ENCODE results near the gene CCL14.

CCL14 gene

DNA sequence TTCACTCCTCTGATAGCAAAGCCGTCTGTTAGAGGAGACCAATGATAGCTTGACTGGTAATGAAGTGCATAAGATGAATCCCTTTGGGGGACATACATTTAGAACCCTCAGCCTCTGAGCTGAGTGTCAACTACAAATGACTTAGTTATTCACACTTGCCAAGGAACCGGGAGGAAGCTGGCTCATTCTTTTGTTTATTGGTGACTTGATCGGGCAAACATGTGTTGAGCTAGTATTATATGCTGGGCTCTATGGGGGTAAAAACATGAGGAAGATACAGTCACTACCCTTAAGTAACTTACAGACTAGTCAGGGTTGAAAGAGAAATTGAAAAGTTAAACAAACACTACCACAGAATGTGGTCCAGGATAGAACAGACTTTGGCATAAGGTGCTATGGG is 8.2 kb downstream of the CCL14 start:
- H3K4me3 ChIP-seq (ENCODE audit: low read depth, low read length) = no peak overlapping the region
- TF ChIP-seq MYC (IDR thresholded peaks at IDR 0.05; ENCODE audit: low read depth, low read length) (no peak), POLR2A (IDR thresholded peaks at IDR 0.05; ENCODE audit: extremely low read depth, insufficient read length) (no peak)
- TF ChIP-seq, protein P1, sequence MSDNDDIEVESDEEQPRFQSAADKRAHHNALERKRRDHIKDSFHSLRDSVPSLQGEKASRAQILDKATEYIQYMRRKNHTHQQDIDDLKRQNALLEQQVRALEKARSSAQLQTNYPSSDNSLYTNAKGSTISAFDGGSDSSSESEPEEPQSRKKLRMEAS (IDR thresholded peaks at IDR 0.05; ENCODE audit: low read depth, low read length) = no peak
- TF ChIP-seq, protein P2, sequence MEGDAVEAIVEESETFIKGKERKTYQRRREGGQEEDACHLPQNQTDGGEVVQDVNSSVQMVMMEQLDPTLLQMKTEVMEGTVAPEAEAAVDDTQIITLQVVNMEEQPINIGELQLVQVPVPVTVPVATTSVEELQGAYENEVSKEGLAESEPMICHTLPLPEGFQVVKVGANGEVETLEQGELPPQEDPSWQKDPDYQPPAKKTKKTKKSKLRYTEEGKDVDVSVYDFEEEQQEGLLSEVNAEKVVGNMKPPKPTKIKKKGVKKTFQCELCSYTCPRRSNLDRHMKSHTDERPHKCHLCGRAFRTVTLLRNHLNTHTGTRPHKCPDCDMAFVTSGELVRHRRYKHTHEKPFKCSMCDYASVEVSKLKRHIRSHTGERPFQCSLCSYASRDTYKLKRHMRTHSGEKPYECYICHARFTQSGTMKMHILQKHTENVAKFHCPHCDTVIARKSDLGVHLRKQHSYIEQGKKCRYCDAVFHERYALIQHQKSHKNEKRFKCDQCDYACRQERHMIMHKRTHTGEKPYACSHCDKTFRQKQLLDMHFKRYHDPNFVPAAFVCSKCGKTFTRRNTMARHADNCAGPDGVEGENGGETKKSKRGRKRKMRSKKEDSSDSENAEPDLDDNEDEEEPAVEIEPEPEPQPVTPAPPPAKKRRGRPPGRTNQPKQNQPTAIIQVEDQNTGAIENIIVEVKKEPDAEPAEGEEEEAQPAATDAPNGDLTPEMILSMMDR (IDR thresholded peaks at IDR 0.05; ENCODE audit: low read depth, low read length) = no peak
- no peak for DNase-seq (ENCODE audit: low read depth)

DNA sequence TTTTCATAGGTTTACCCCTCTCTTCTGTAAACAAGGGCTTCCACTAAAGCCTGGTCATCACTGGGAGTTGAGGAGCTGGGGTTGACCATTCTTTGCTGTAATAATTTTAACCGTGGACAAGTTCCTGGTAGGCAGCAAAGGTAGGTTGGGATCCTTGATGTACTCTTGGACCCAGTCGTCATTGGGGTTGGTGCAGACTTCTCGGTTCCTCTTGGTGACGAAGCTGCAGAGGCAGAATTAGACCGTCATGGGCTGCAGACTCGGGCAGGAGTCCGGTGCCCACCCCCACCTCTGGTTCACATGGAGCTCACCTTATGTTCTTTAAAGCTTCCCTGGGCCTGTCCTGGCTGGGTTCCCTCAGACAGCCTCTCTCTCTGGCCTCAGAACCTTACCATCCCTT is 9.0 kb downstream of the CCL14 start:
- DNase-seq (ENCODE audit: low read depth) = no peak
- TF ChIP-seq, protein P2 (IDR thresholded peaks at IDR 0.05; ENCODE audit: low read depth, low read length) = no peak
- no peak for TF ChIP-seq POLR2A (IDR thresholded peaks at IDR 0.05; ENCODE audit: extremely low read depth, insufficient read length)
- TF ChIP-seq, protein P1 (IDR thresholded peaks at IDR 0.05; ENCODE audit: low read depth, low read length) = no peak
- no peak overlapping the region for H3K4me3 ChIP-seq (ENCODE audit: low read depth, low read length)

DNA sequence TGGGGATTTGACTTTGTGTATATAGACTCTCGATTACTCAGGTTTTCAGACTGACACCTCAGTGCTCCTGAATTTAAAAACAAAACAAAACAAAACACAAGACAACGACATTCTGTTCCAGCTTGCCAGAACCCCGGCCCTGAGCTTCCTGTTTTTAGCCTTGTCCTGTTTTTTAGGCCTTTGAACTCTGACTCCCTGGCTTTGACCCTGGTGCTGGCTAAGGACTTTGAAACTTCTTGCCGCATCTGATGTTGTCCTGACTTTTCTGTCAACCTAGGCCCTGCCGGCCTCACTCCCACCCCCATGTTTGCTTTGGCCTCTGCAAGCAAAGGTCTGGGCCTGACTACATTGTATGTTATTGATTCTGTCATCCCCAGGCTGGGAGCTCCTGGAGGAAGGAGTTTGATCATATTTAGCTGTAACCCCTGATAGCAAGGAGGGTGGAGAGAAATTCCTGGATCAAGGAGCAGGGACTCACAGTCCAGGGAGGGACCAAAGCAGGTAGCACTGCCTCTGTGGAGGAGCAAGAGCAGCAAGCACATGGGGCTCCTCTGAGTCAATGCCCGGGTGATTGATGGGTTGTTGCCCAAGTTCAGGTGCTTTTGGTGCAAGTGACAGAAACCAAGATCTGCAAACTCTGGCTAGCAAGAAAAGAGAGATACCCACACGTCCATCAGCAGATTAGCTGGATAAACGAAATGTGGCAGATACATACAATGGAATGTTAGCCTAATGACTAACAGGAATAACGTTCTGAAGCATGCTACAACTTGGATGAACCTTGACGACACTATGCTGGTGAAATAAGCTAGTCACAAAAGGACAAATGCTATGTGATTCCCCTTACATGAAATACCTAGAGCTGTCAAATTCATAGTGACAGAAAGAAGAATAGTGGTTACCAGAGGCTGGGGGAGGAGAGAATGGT is 12.9 kb downstream of the CCL14 start:
- TF ChIP-seq, protein P2 (IDR thresholded peaks at IDR 0.05; ENCODE audit: low read depth, low read length) = no peak
- TF ChIP-seq, protein P1 (IDR thresholded peaks at IDR 0.05; ENCODE audit: low read depth, low read length) = no peak
- no peak for TF ChIP-seq POLR2A (IDR thresholded peaks at IDR 0.05; ENCODE audit: extremely low read depth, insufficient read length)
- TF ChIP-seq MYC (IDR thresholded peaks at IDR 0.05; ENCODE audit: low read depth, low read length) = no peak
- H3K4me3 ChIP-seq (ENCODE audit: low read depth, low read length) = no peak overlapping the region

DNA sequence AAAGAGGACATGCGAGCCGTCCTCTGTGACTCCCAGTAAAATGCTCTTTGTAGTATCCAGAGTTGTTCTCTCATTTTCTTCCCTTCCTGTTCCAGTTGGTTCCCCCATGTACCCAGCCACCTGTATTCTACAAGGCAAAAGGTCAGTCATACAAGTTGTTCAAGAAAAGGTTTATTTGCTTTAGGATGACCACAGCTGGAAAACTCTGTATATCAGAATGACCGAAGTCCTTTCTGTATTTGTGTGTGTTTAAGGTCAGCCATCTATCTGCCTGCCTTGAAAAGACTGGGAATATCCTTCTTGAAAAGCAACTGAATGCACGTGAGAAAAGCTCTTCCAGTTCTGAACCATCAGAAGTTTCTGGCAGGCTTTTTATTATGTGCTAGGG is 13.6 kb downstream of the CCL14 start:
- TF ChIP-seq, protein P1 (IDR thresholded peaks at IDR 0.05; ENCODE audit: low read depth, low read length) = no peak
- TF ChIP-seq, protein P2 (IDR thresholded peaks at IDR 0.05; ENCODE audit: low read depth, low read length) = no peak
- no peak for TF ChIP-seq MYC (IDR thresholded peaks at IDR 0.05; ENCODE audit: low read depth, low read length)
- no peak for TF ChIP-seq POLR2A (IDR thresholded peaks at IDR 0.05; ENCODE audit: extremely low read depth, insufficient read length)
- no peak overlapping the region for H3K4me3 ChIP-seq (ENCODE audit: low read depth, low read length)
- DNase-seq (ENCODE audit: low read depth) = no peak

More for the DNA sequence above, 12.9 kb downstream of the CCL14 start:
- DNase-seq (ENCODE audit: low read depth) = no peak

DNA sequence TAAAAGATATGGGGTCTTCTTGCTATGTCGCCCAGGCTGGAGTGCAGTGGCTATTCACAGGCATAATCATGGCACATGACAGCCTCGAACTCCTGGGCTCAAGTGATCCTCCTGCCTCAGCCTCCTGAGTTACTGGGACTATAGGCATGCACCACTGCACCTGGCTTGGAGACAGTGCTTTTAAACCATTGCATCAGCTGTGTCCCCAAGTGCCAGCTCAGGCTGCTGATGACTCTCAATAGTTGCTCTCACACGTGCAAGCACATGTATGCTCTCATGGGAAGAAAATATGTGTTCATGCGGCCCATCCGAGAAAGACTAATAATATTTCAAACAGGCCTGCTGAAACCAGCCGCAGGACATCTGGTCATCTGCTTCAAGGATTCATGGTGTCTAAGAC is 14.0 kb downstream of the CCL14 start:
- H3K4me3 ChIP-seq (ENCODE audit: low read depth, low read length) = no peak overlapping the region
- no peak for TF ChIP-seq MYC (IDR thresholded peaks at IDR 0.05; ENCODE audit: low read depth, low read length)
- TF ChIP-seq, protein P1 (IDR thresholded peaks at IDR 0.05; ENCODE audit: low read depth, low read length) = no peak
- TF ChIP-seq POLR2A (IDR thresholded peaks at IDR 0.05; ENCODE audit: extremely low read depth, insufficient read length) = no peak
- TF ChIP-seq, protein P2 (IDR thresholded peaks at IDR 0.05; ENCODE audit: low read depth, low read length) = no peak
- DNase-seq (ENCODE audit: low read depth) = no peak

Data from NB4 (cell line).